ENCODE data around the gene SUPT5H. TPM values are rescaled to one million over a fixed set of nuclear protein-coding genes. Genes with fewer than 3 reads are reported as not detected.

SUPT5H gene
- total RNA-seq, 1 experiment from 2014 or later = 59.9 TPM

- Histone ChIP-seq H3K4me3 (ENCODE audit: low read length) (no peak overlapping the region), H3K27me3 (ENCODE audit: low read length) (no peaks in the 10 kb centered on the region), H3K4me1 (ENCODE audit: insufficient read depth, low read length) (peaks cover 17% of the 10 kb centered on the region), H3K79me2 (ENCODE audit: low read length) (no peaks in the 10 kb centered on the region), H3K27ac (ENCODE audit: low read length) (no peak overlapping the region), H2AFZ (ENCODE audit: low read length) (no peak overlapping the region), H3K4me2 (ENCODE audit: low read length) (no peak overlapping the region), H3K9me2 (replicated peaks; ENCODE audit: low read length) (no peaks in the 10 kb centered on the region), H3K9ac (ENCODE audit: low read length) (no peak overlapping the region), H3K9me3 (ENCODE audit: low read length) (no peaks in the 10 kb centered on the region), H4K20me1 (ENCODE audit: low read length) (no peaks in the 10 kb centered on the region), H3K36me3 (ENCODE audit: low read depth, low read length) (no peaks in the 10 kb centered on the region; the same call in 1 of the 2 replicates), H3F3A (ENCODE audit: low read length, unreplicated experiment) (no peaks in the 10 kb centered on the region)
- CTCF ChIA-PET = no interaction called here
- intact Hi-C loops (cut with micrococcal nuclease) = no loop called here
- POLR2A ChIA-PET (ENCODE audit: unreplicated experiment) = no interaction called here
- BruUV-seq (replicated peaks) = no TSS peak
- DNase-seq (no peak), ATAC-seq (no peak)
- TF ChIP-seq EZH2 (IDR thresholded peaks at IDR 0.05; ENCODE audit: low read length, unreplicated experiment) (no peak), EZH2phosphoT487 (IDR thresholded peaks at IDR 0.05; ENCODE audit: borderline replicate concordance, low read length) (no peak)
- TF ChIP-seq, protein P1, sequence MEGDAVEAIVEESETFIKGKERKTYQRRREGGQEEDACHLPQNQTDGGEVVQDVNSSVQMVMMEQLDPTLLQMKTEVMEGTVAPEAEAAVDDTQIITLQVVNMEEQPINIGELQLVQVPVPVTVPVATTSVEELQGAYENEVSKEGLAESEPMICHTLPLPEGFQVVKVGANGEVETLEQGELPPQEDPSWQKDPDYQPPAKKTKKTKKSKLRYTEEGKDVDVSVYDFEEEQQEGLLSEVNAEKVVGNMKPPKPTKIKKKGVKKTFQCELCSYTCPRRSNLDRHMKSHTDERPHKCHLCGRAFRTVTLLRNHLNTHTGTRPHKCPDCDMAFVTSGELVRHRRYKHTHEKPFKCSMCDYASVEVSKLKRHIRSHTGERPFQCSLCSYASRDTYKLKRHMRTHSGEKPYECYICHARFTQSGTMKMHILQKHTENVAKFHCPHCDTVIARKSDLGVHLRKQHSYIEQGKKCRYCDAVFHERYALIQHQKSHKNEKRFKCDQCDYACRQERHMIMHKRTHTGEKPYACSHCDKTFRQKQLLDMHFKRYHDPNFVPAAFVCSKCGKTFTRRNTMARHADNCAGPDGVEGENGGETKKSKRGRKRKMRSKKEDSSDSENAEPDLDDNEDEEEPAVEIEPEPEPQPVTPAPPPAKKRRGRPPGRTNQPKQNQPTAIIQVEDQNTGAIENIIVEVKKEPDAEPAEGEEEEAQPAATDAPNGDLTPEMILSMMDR (conservative IDR thresholded peaks at IDR 0.05; ENCODE audit: low read depth, low read length) = no peak
Observed at GRCh38 chr19:39415111-39416046, 30.0 kb upstream of the SUPT5H start.

DNA sequence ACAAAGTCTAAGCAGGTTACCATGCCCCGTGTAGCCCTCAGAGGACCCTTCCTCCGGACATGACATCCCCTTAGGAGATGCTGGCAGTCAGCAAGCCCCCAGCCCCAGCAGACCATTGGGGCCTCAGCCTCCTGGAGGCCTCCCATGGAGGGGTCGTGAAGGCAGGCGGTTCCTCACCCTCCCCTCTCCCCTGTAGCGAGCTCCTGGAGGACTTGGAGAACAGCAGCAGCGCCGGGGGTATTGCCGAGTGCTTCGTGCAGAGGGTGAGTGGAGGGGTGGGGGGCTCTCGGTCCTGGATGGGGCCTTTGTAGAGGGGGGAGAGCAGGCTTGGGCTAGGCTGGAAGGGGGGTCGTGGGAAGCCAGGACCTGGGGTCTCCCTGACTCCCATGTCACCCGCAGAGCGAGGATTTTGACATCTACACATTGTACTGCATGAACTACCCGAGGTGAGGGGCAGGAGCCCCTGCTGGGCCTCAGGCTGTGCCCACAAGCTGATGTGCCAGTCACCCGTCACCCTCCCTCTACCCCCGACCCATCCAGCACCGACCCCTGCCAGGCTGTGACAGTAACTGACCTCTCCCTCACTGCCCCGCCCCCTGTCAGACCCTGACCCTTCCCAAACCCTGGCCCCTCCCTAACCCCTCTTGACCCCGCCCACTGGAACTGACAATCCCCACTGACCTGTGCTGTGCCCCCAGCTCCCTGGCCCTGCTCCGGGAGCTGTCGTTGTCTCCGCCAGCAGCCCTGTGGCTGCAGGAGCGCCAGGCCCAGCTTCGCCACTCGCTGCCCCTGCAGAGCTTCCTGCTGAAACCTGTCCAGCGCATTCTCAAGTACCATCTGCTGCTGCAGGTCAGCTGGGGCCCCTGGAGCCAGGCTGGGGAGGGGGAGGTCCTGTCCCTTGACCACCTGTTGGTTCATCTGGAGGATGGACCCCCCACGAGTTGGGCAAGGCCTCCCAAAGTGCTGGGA lies 28.9 kb upstream of the SUPT5H start:
- intact Hi-C loops (cut with micrococcal nuclease) = no loop called here
- Histone ChIP-seq H3K4me3 (ENCODE audit: low read length) (no peak overlapping the region), H4K20me1 (ENCODE audit: low read length) (no peaks in the 10 kb centered on the region), H3K27ac (ENCODE audit: low read length) (no peak overlapping the region), H3K9me3 (ENCODE audit: low read length) (no peaks in the 10 kb centered on the region), H3K79me2 (ENCODE audit: low read length) (no peaks in the 10 kb centered on the region), H2AFZ (ENCODE audit: low read length) (no peak overlapping the region), H3F3A (ENCODE audit: low read length, unreplicated experiment) (no peaks in the 10 kb centered on the region), H3K4me1 (ENCODE audit: insufficient read depth, low read length) (peaks cover 7% of the 10 kb centered on the region), H3K36me3 (ENCODE audit: low read depth, low read length) (no peaks in the 10 kb centered on the region; the same call in 1 of the 2 replicates), H3K27me3 (ENCODE audit: low read length) (no peaks in the 10 kb centered on the region), H3K9me2 (replicated peaks; ENCODE audit: low read length) (no peaks in the 10 kb centered on the region), H3K9ac (ENCODE audit: low read length) (no peak overlapping the region), H3K4me2 (ENCODE audit: low read length) (no peak overlapping the region)
- CTCF ChIA-PET = interaction anchor here (0.6 kb wide), 1 partner anchor 185 kb away, joined by 10 read pairs; no protein-coding TSS in a partner anchor
- POLR2A ChIA-PET (ENCODE audit: unreplicated experiment) = no interaction called here
- DNase-seq = no peak
- ATAC-seq = no peak
- no TSS peak for BruUV-seq (replicated peaks)
- TF ChIP-seq EZH2 (IDR thresholded peaks at IDR 0.05; ENCODE audit: low read length, unreplicated experiment) = no peak
- TF ChIP-seq, protein P1 (conservative IDR thresholded peaks at IDR 0.05; ENCODE audit: low read depth, low read length) = no peak
- no peak for TF ChIP-seq EZH2phosphoT487 (IDR thresholded peaks at IDR 0.05; ENCODE audit: borderline replicate concordance, low read length)
